Esophagus squamous epithelium (tissue), 5 donors: ENCODE measurements around the gene BEND6. TPM values are rescaled to one million over a fixed set of nuclear protein-coding genes. Genes with fewer than 3 reads are reported as not detected.

Experiments
- DNase-seq: peaks from one replicate; lab custom pipeline; 2025; lab: John Stamatoyannopoulos, UW
- H3K27ac ChIP-seq, 4 donors: fragments of 200-600 bp; sonication (generic); one replicate each; pipeline ENCODE4 v1.5.1; 2016 to 2019; ENCODE audit warnings: mild to moderate bottlenecking in 1 of 4
- H3K27me3 ChIP-seq, 4 donors: fragments of 200-600 bp; sonication (generic); 1 replicate in 3 of 4; 2 replicates in 1 of 4; pipeline versions ENCODE4 v1.5.1 to v1.6.0; 2017 to 2021; ENCODE audit warnings: antibody characterized with exemption in 1 of 4
- H3K36me3 ChIP-seq, 3 donors: fragments of 200-600 bp; sonication (generic); one replicate each; pipeline ENCODE4 v1.5.1; 2016 to 2019
- H3K4me1 ChIP-seq, 3 donors: fragments of 200-600 bp; sonication (generic); one replicate each; pipeline ENCODE4 v1.5.1; 2017 to 2019
- H3K4me3 ChIP-seq, 4 donors: fragments of 200-600 bp; sonication (generic); 1 replicate in 3 of 4; 2 replicates in 1 of 4; pipeline ENCODE4 v1.5.1; 2016 to 2019; ENCODE audit warnings: mild to moderate bottlenecking in 2 of 4, moderate library complexity in 1 of 4
- H3K9me3 ChIP-seq, 3 donors: fragments of 200-600 bp; sonication (generic); one replicate each; pipeline ENCODE4 v1.5.1; 2016 to 2019
- CTCF ChIP-seq, 6 experiments: fragments of 450-650 bp in 4 of 6; fragments of 200-600 bp in 2 of 6; sonication (generic) in 2 of 6; IDR thresholded peaks; one replicate each; pipeline ENCODE4 v1.5.1; 2016 to 2019; ENCODE audit warnings: antibody characterized with exemption in 6 of 6, mild to moderate bottlenecking in 4 of 6, moderate library complexity in 4 of 6
- POLR2A ChIP-seq, 4 donors: fragments of 450-650 bp; IDR thresholded peaks; one replicate each; pipeline ENCODE4 v1.6.1; 2017; ENCODE audit warnings: antibody characterized with exemption in 4 of 4, mild to moderate bottlenecking in 4 of 4, moderate library complexity in 3 of 4
- WGBS, 2 donors: methylation state at CpG; one replicate each; pipeline ENCODE4 v1.1.5; 2018; 5-methylcytosine and 5-hydroxymethylcytosine counted together
- intact Hi-C: fragments of 100-400 bp; cut with DNase I; formaldehyde crosslinking; loops from one replicate; pipeline ENCODE4 v1.15.0; 2022
- total RNA-seq, 4 donors: library from RNA; depleted of rRNA; stranded (reverse); fragments of >200 nt; gene quantifications; one replicate each; pipeline ENCODE4 v1.1.0, GENCODE V29; 2016
- donor health status: DM: yes; HTN: yes; CAD: no.

Gene BEND6
- total RNA-seq, 4 donors from 2014 or later: 0.57 to 2.4 (median 1.1) TPM; not detected in 1

- Histone ChIP-seq H3K36me3 (no peaks in the 10 kb centered on the region), H3K4me3 (no peak overlapping the region), H3K27ac (no peak overlapping the region), H3K4me1 (peaks cover 4 to 18% (median 11%) of the 10 kb centered on the region in 3 donors), H3K9me3 (no peaks in the 10 kb centered on the region), H3K27me3 (peaks cover 0 to 35% (median 0%) of the 10 kb centered on the region in 4 donors)
- TF ChIP-seq CTCF (IDR thresholded peaks at IDR 0.05): no peak
- TF ChIP-seq POLR2A (IDR thresholded peaks at IDR 0.05): no peak
- intact Hi-C loops: no loop called here
- DNase-seq: no peak
- 56 to 85% methylated on average over 1 of the region's 1 CpG for WGBS, 2 donors
Measured at GRCh38 chr6:56949925-56950495, 4.9 kb upstream of the BEND6 start.

- no peaks in the 10 kb centered on the region for H3K9me3 ChIP-seq
- H3K4me3 ChIP-seq: no peak overlapping the region
- DNase-seq: no peak
- WGBS, 2 donors: 51 to 56% methylated on average over 3 of the region's 3 CpGs
- H3K27ac ChIP-seq: no peak overlapping the region
- TF ChIP-seq CTCF (IDR thresholded peaks at IDR 0.05): no peak
- no peak for TF ChIP-seq POLR2A (IDR thresholded peaks at IDR 0.05)
- H3K27me3 ChIP-seq: peaks cover 0 to 45% (median 0%) of the 10 kb centered on the region in 4 donors
- H3K36me3 ChIP-seq: no peaks in the 10 kb centered on the region
- intact Hi-C loops: no loop called here
- H3K4me1 ChIP-seq: peaks cover 4 to 30% (median 16%) of the 10 kb centered on the region in 3 donors
Measured at GRCh38 chr6:56951049-56951831, 3.7 kb upstream of the BEND6 start.

- peaks cover 4 to 31% (median 16%) of the 10 kb centered on the region in 3 donors for H3K4me1 ChIP-seq
- no peaks in the 10 kb centered on the region for H3K36me3 ChIP-seq
- DNase-seq: no peak
- intact Hi-C loops: no loop called here
- WGBS, 2 donors: 6 to 10% methylated on average over 31 to 40 of the region's 42 CpGs
- peak overlapping the region; percentile 47 to 83 (median 68) for H3K27ac ChIP-seq
- peak overlapping the region; percentile 44 to 85 (median 60) for H3K4me3 ChIP-seq
- no peaks in the 10 kb centered on the region for H3K9me3 ChIP-seq
- TF ChIP-seq POLR2A (IDR thresholded peaks at IDR 0.05) (no peak), CTCF (IDR thresholded peaks at IDR 0.05) (no peak)
- H3K27me3 ChIP-seq: peaks cover 0 to 69% (median 0%) of the 10 kb centered on the region in 4 donors
Measured at GRCh38 chr6:56953597-56954402, 1.1 kb upstream of the BEND6 start.

- no peak for TF ChIP-seq POLR2A (IDR thresholded peaks at IDR 0.05)
- peak in 5 of 6 experiments; percentile 51 to 82 (median 67) for TF ChIP-seq CTCF (IDR thresholded peaks at IDR 0.05)
- Histone ChIP-seq H3K4me3 (peak overlapping the region; percentile 44 to 85 (median 60)), H3K4me1 (peaks cover 4 to 36% (median 16%) of the 10 kb centered on the region in 3 donors), H3K9me3 (no peaks in the 10 kb centered on the region), H3K27me3 (peaks cover 0 to 69% (median 0%) of the 10 kb centered on the region in 4 donors), H3K36me3 (no peaks in the 10 kb centered on the region), H3K27ac (peak overlapping the region; percentile 45 to 83 (median 61))
- 3 to 9% methylated on average over 21 to 24 of the region's 57 CpGs for WGBS, 2 donors
- intact Hi-C loops: loop anchor here (5.0 kb wide), 1 partner anchor 362 kb away; the partner anchor contains the start of gene PRIM2
- no peak for DNase-seq
Measured at GRCh38 chr6:56955171-56956155, 556 bp downstream of the BEND6 start.
